ENCODE results near the gene STMN1. TPM values are rescaled to one million over a fixed set of nuclear protein-coding genes. Genes with fewer than 3 reads are reported as not detected.

STMN1 gene
- total RNA-seq, 1 donor from 2014 or later, result 2,298 TPM

- peak; percentile 94 for DNase-seq
- Mint-ChIP-seq H3K4me1 (ENCODE audit: low read depth, unreplicated experiment) (peaks cover 36% of the 10 kb centered on the region), H3K36me3 (ENCODE audit: unreplicated experiment) (no peaks in the 10 kb centered on the region), H3K4me3 (ENCODE audit: unreplicated experiment) (peak overlapping the region; percentile 39), H3K27ac (ENCODE audit: unreplicated experiment) (peak overlapping the region; percentile 92), H3K9me3 (ENCODE audit: unreplicated experiment) (peaks cover 3% of the 10 kb centered on the region), H3K27me3 (ENCODE audit: unreplicated experiment) (peaks cover 2% of the 10 kb centered on the region)
- peak; percentile 91 for TF ChIP-seq CTCF (IDR thresholded peaks at IDR 0.05; ENCODE audit: partially characterized antibody, unreplicated experiment)
Observed at GRCh38 chr1:25895365-25895990, 10.7 kb downstream of the STMN1 start.

GRCh38 chr1:25893116-25893515 is 13.1 kb downstream of the STMN1 start:
- H3K27ac Mint-ChIP-seq (ENCODE audit: unreplicated experiment), result no peak overlapping the region
- no peak overlapping the region for H3K4me3 Mint-ChIP-seq (ENCODE audit: unreplicated experiment)
- TF ChIP-seq CTCF (IDR thresholded peaks at IDR 0.05; ENCODE audit: partially characterized antibody, unreplicated experiment), result no peak
- H3K9me3 Mint-ChIP-seq (ENCODE audit: unreplicated experiment), result peaks cover 6% of the 10 kb centered on the region
- peaks cover 4% of the 10 kb centered on the region for H3K27me3 Mint-ChIP-seq (ENCODE audit: unreplicated experiment)
- H3K36me3 Mint-ChIP-seq (ENCODE audit: unreplicated experiment), result peaks cover 6% of the 10 kb centered on the region
- DNase-seq, result no peak
- H3K4me1 Mint-ChIP-seq (ENCODE audit: low read depth, unreplicated experiment), result peaks cover 26% of the 10 kb centered on the region

- Mint-ChIP-seq H3K4me3 (ENCODE audit: unreplicated experiment) (no peak overlapping the region), H3K27ac (ENCODE audit: unreplicated experiment) (no peak overlapping the region), H3K36me3 (ENCODE audit: unreplicated experiment) (peaks cover 13% of the 10 kb centered on the region), H3K27me3 (ENCODE audit: unreplicated experiment) (peaks cover 2% of the 10 kb centered on the region), H3K9me3 (ENCODE audit: unreplicated experiment) (peaks cover 3% of the 10 kb centered on the region), H3K4me1 (ENCODE audit: low read depth, unreplicated experiment) (peaks cover 21% of the 10 kb centered on the region)
- no peak for TF ChIP-seq CTCF (IDR thresholded peaks at IDR 0.05; ENCODE audit: partially characterized antibody, unreplicated experiment)
- no peak for DNase-seq
Observed at GRCh38 chr1:25891606-25892005, 14.6 kb downstream of the STMN1 start.

GRCh38 chr1:25890239-25891034 is 15.8 kb downstream of the STMN1 start:
- no peak overlapping the region for H3K4me3 Mint-ChIP-seq (ENCODE audit: unreplicated experiment)
- no peak for DNase-seq
- peaks cover 4% of the 10 kb centered on the region for H3K27me3 Mint-ChIP-seq (ENCODE audit: unreplicated experiment)
- H3K36me3 Mint-ChIP-seq (ENCODE audit: unreplicated experiment), result peaks cover 13% of the 10 kb centered on the region
- no peak overlapping the region for H3K27ac Mint-ChIP-seq (ENCODE audit: unreplicated experiment)
- H3K4me1 Mint-ChIP-seq (ENCODE audit: low read depth, unreplicated experiment), result peaks cover 16% of the 10 kb centered on the region
- TF ChIP-seq CTCF (IDR thresholded peaks at IDR 0.05; ENCODE audit: partially characterized antibody, unreplicated experiment), result no peak
- H3K9me3 Mint-ChIP-seq (ENCODE audit: unreplicated experiment), result peaks cover 3% of the 10 kb centered on the region

- no peak overlapping the region for H3K4me3 Mint-ChIP-seq (ENCODE audit: unreplicated experiment)
- peaks cover 13% of the 10 kb centered on the region for H3K36me3 Mint-ChIP-seq (ENCODE audit: unreplicated experiment)
- TF ChIP-seq CTCF (IDR thresholded peaks at IDR 0.05; ENCODE audit: partially characterized antibody, unreplicated experiment), result no peak
- peak overlapping the region; percentile 9 for H3K27ac Mint-ChIP-seq (ENCODE audit: unreplicated experiment)
- H3K27me3 Mint-ChIP-seq (ENCODE audit: unreplicated experiment), result peaks cover 4% of the 10 kb centered on the region
- peaks cover 14% of the 10 kb centered on the region for H3K4me1 Mint-ChIP-seq (ENCODE audit: low read depth, unreplicated experiment)
- DNase-seq, result no peak
- peaks cover 3% of the 10 kb centered on the region for H3K9me3 Mint-ChIP-seq (ENCODE audit: unreplicated experiment)
Observed at GRCh38 chr1:25889470-25889869, 16.7 kb downstream of the STMN1 start.
